Measurements from ENCODE around the gene CRYBG1. TPM values are rescaled to one million over a fixed set of nuclear protein-coding genes. Genes with fewer than 3 reads are reported as not detected.

CRYBG1 gene
- total RNA-seq, 1 donor from 2014 or later = 3.0 TPM

GRCh38 chr6:106600329-106600728 lies 239.8 kb downstream of the CRYBG1 start:
- Mint-ChIP-seq H3K27ac (no peak overlapping the region), H3K4me1 (ENCODE audit: low read depth) (no peaks in the 10 kb centered on the region), H3K27me3 (no peaks in the 10 kb centered on the region), H3K36me3 (ENCODE audit: insufficient read depth) (peaks cover 3% of the 10 kb centered on the region), H3K4me3 (ENCODE audit: low read depth) (no peak overlapping the region), H3K9me3 (ENCODE audit: low read depth) (no peaks in the 10 kb centered on the region)
- no peak for TF ChIP-seq CTCF (IDR thresholded peaks at IDR 0.05; ENCODE audit: unreplicated experiment)
- no peak for DNase-seq (ENCODE audit: low spot score, unreplicated experiment)

- Mint-ChIP-seq H3K9me3 (ENCODE audit: low read depth) (peaks cover 3% of the 10 kb centered on the region), H3K4me1 (ENCODE audit: low read depth) (peaks cover 8% of the 10 kb centered on the region)
Measured at GRCh38 chr6:106608080-106608668, 247.7 kb downstream of the CRYBG1 start.

GRCh38 chr6:106609699-106610098 lies 249.2 kb downstream of the CRYBG1 start:
- Mint-ChIP-seq H3K27me3 (no peaks in the 10 kb centered on the region), H3K4me1 (ENCODE audit: low read depth) (peaks cover 15% of the 10 kb centered on the region), H3K36me3 (ENCODE audit: insufficient read depth) (peaks cover 14% of the 10 kb centered on the region), H3K9me3 (ENCODE audit: low read depth) (peaks cover 3% of the 10 kb centered on the region), H3K4me3 (ENCODE audit: low read depth) (no peak overlapping the region), H3K27ac (no peak overlapping the region)
- DNase-seq (ENCODE audit: low spot score, unreplicated experiment) = no peak
- TF ChIP-seq CTCF (IDR thresholded peaks at IDR 0.05; ENCODE audit: unreplicated experiment) = peak; percentile 50

More at GRCh38 chr6:106608080-106608668, 247.7 kb downstream of the CRYBG1 start:
- H3K27ac Mint-ChIP-seq = no peak overlapping the region
- no peaks in the 10 kb centered on the region for H3K27me3 Mint-ChIP-seq
- no peak for DNase-seq (ENCODE audit: low spot score, unreplicated experiment)
- H3K36me3 Mint-ChIP-seq (ENCODE audit: insufficient read depth) = peaks cover 12% of the 10 kb centered on the region
- TF ChIP-seq CTCF (IDR thresholded peaks at IDR 0.05; ENCODE audit: unreplicated experiment) = peak; percentile 55
- H3K4me3 Mint-ChIP-seq (ENCODE audit: low read depth) = no peak overlapping the region

- H3K27ac Mint-ChIP-seq = no peak overlapping the region
- DNase-seq (ENCODE audit: low spot score, unreplicated experiment) = no peak
- H3K27me3 Mint-ChIP-seq = no peaks in the 10 kb centered on the region
- no peaks in the 10 kb centered on the region for H3K9me3 Mint-ChIP-seq (ENCODE audit: low read depth)
- H3K4me1 Mint-ChIP-seq (ENCODE audit: low read depth) = peaks cover 15% of the 10 kb centered on the region
- peaks cover 14% of the 10 kb centered on the region for H3K36me3 Mint-ChIP-seq (ENCODE audit: insufficient read depth)
- no peak for TF ChIP-seq CTCF (IDR thresholded peaks at IDR 0.05; ENCODE audit: unreplicated experiment)
- H3K4me3 Mint-ChIP-seq (ENCODE audit: low read depth) = no peak overlapping the region
Measured at GRCh38 chr6:106611030-106611429, 250.5 kb downstream of the CRYBG1 start.

- no peak for DNase-seq (ENCODE audit: low spot score, unreplicated experiment)
- no peak for TF ChIP-seq CTCF (IDR thresholded peaks at IDR 0.05; ENCODE audit: unreplicated experiment)
- Mint-ChIP-seq H3K4me1 (ENCODE audit: low read depth) (peaks cover 22% of the 10 kb centered on the region), H3K9me3 (ENCODE audit: low read depth) (no peaks in the 10 kb centered on the region), H3K27ac (no peak overlapping the region), H3K36me3 (ENCODE audit: insufficient read depth) (peaks cover 13% of the 10 kb centered on the region), H3K27me3 (no peaks in the 10 kb centered on the region), H3K4me3 (ENCODE audit: low read depth) (no peak overlapping the region)
Measured at GRCh38 chr6:106612671-106613416, 252.3 kb downstream of the CRYBG1 start.
